ENCODE measurements around the gene ARHGAP30.

DNA sequence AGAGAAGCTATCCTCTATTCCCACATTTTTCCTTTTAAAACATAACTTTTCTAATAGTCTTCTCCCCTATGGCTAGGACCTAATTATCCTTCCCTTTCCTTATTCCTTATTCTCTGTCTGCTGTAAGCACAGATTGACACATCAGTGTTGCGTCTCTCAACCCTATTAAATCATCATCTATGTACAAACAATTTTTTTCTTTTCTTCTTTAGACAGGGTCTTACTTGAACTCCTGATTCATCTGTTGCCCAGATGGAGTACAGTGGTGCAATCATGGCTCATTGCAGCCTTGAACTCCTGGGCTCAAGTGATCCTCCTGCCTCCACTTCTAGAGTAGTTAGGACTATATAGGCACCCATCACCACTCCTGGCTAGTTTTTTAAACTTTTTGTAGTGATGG lies 36.7 kb upstream of the ARHGAP30 start:
- TF ChIP-seq, protein P1, sequence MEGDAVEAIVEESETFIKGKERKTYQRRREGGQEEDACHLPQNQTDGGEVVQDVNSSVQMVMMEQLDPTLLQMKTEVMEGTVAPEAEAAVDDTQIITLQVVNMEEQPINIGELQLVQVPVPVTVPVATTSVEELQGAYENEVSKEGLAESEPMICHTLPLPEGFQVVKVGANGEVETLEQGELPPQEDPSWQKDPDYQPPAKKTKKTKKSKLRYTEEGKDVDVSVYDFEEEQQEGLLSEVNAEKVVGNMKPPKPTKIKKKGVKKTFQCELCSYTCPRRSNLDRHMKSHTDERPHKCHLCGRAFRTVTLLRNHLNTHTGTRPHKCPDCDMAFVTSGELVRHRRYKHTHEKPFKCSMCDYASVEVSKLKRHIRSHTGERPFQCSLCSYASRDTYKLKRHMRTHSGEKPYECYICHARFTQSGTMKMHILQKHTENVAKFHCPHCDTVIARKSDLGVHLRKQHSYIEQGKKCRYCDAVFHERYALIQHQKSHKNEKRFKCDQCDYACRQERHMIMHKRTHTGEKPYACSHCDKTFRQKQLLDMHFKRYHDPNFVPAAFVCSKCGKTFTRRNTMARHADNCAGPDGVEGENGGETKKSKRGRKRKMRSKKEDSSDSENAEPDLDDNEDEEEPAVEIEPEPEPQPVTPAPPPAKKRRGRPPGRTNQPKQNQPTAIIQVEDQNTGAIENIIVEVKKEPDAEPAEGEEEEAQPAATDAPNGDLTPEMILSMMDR (IDR thresholded peaks at IDR 0.05), result no peak
- TF ChIP-seq SIN3A (IDR thresholded peaks at IDR 0.05; ENCODE audit: borderline replicate concordance, insufficient read depth, low read depth, low read length), result no peak

All from Panc1 (cell line).